CD4-positive, alpha-beta T cell treated with Interleukin-21 for 1 hour (primary cell): ENCODE results near the gene PPP1R13L.
"Not testable (repeated sequence)": the region's sequence is repeated elsewhere in the genome, so short reads cannot be mapped to it uniquely, and the experiment has no call there.

ENCODE experiments used
- DNase-seq: peaks from one replicate; pipeline ENCODE4 v3.0.0-alpha.2; 2020

The PPP1R13L gene

GRCh38 chr19:45342911-45343310 lies 62.0 kb downstream of the PPP1R13L start:
- DNase-seq = no peak

- DNase-seq = peak; percentile 9
These were observed 63.9 kb downstream of the PPP1R13L start for GRCh38 chr19:45340899-45341453.

GRCh38 chr19:45340232-45340898 lies 64.5 kb downstream of the PPP1R13L start, which contains the start of gene KLC3:
Gene KLC3 (plus strand): TSS chr19:45340750. CDS start chr19:45345542, 4,792 bp downstream.
- peak; percentile 35 for DNase-seq

DNA sequence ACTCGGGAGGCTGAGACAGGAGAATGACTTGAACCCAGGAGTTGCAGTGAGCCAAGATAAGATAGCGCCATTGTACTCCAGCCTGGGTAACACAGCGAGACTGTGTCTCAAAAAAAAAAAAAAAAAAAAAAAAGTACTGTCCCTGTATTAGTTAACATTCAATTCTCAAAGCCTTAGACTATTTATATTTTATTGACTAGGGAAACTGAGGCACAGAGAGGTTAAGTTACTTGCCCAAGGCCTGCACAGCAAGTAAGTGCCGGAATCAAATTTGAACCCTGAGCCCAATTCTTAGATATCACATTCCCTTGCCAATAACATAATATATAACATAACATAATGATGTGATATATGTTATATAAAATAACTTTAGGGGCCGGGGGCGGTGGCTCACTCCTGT lies 65.2 kb downstream of the PPP1R13L start:
- no peak for DNase-seq

- DNase-seq = no peak
These were observed 68.1 kb downstream of the PPP1R13L start for GRCh38 chr19:45336696-45337251.

DNA sequence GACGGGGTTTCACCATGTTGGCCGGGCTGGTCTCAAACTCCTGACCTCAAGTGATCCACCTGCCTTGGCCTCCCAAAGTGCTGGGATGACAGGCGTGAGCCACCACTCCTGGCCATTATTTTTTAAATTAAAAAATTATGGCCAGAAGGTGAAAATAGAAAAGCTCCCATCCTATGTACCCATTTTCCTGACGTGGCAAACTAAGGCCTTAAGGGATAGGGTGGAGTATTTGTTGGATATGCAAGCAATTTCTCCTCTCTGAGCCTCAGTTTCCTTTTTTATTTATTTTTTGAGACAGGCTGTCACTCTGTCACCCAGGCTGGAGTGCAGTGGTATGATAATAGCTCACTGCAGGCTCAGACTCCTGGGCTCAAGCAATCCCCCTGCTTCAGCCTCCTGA lies 70.0 kb downstream of the PPP1R13L start:
- not testable (repeated sequence) for DNase-seq

- no peak for DNase-seq
These were observed 71.1 kb downstream of the PPP1R13L start for GRCh38 chr19:45333609-45334303.

- DNase-seq = no peak
These were observed 73.5 kb downstream of the PPP1R13L start for GRCh38 chr19:45331411-45331810.
